Effector CD4-positive, alpha-beta T cell (primary cell): ENCODE results near the gene PCOLCE2.

ENCODE experiments used
- DNase-seq: peaks from one replicate; pipeline ENCODE4 v3.0.0-alpha.2; 2020

Gene PCOLCE2

GRCh38 chr3:142863930-142864920 lies 24.7 kb downstream of the PCOLCE2 start:
- DNase-seq = no peak

GRCh38 chr3:142863010-142863817 lies 25.7 kb downstream of the PCOLCE2 start:
- no peak for DNase-seq

- DNase-seq = no peak
Observed at GRCh38 chr3:142861926-142862325, 27.0 kb downstream of the PCOLCE2 start.

- no peak for DNase-seq
Observed at GRCh38 chr3:142858043-142858442, 30.8 kb downstream of the PCOLCE2 start.

- DNase-seq = no peak
Observed at GRCh38 chr3:142857056-142857455, 31.8 kb downstream of the PCOLCE2 start.

GRCh38 chr3:142853270-142854168 lies 35.4 kb downstream of the PCOLCE2 start:
- DNase-seq = no peak

- no peak for DNase-seq
Observed at GRCh38 chr3:142852009-142852408, 36.9 kb downstream of the PCOLCE2 start.

GRCh38 chr3:142850395-142851023 lies 38.4 kb downstream of the PCOLCE2 start:
- no peak for DNase-seq

- no peak for DNase-seq
Observed at GRCh38 chr3:142849148-142849547, 39.7 kb downstream of the PCOLCE2 start.

GRCh38 chr3:142846779-142847577 lies 41.9 kb downstream of the PCOLCE2 start:
- DNase-seq = no peak

- DNase-seq = no peak
Observed at GRCh38 chr3:142844339-142844977, 44.4 kb downstream of the PCOLCE2 start.

- no peak for DNase-seq
Observed at GRCh38 chr3:142839831-142840230, 49.1 kb downstream of the PCOLCE2 start.

GRCh38 chr3:142837526-142837925 lies 51.4 kb downstream of the PCOLCE2 start:
- no peak for DNase-seq

GRCh38 chr3:142828703-142829305 lies 60.1 kb downstream of the PCOLCE2 start:
- DNase-seq = peak; percentile 27

- DNase-seq = no peak
Observed at GRCh38 chr3:142819179-142819578, 69.7 kb downstream of the PCOLCE2 start.

- DNase-seq = no peak
Observed at GRCh38 chr3:142818651-142819050, 70.2 kb downstream of the PCOLCE2 start.

- no peak for DNase-seq
Observed at GRCh38 chr3:142817897-142818296, 71.0 kb downstream of the PCOLCE2 start.

- no peak for DNase-seq
Observed at GRCh38 chr3:142817356-142817755, 71.5 kb downstream of the PCOLCE2 start.

GRCh38 chr3:142815803-142816202 lies 73.1 kb downstream of the PCOLCE2 start:
- DNase-seq = no peak

GRCh38 chr3:142809259-142809658 lies 79.6 kb downstream of the PCOLCE2 start:
- no peak for DNase-seq
